ENCODE measurements around the gene LCK. TPM values are rescaled to one million over a fixed set of nuclear protein-coding genes. Genes with fewer than 3 reads are reported as not detected.
A peak's percentile ranks its signal among the peaks of the same experiment; 100 is the strongest.

The LCK gene
- polyA plus RNA-seq, 3 donors = 0.15 to 2.2 (median 1.7) TPM

DNA sequence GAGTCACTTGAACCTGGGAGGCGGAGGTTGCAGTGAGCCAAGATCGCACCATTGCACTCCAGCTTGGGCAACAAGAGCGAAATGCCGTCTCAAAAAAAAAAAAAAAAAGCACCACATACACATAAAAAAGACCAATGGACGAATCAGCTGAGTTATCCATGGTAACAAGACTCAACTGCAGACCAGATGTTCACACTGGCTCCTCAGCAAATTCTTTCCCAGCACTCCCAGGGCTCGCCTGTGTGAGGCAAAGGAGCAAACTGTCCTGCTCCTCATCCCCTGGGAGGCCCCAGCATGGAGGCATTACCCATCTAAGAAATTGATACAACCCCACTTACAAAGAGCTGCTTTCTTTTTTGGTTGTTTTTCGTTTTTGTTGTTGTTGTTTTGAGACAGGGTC, 32.0 kb upstream of the LCK start:
- intact Hi-C loops (cut with micrococcal nuclease) = loop anchor here (5.0 to 10.0 kb wide), 2 partner anchors 156 to 193 kb away; no protein-coding TSS in a partner anchor

DNA sequence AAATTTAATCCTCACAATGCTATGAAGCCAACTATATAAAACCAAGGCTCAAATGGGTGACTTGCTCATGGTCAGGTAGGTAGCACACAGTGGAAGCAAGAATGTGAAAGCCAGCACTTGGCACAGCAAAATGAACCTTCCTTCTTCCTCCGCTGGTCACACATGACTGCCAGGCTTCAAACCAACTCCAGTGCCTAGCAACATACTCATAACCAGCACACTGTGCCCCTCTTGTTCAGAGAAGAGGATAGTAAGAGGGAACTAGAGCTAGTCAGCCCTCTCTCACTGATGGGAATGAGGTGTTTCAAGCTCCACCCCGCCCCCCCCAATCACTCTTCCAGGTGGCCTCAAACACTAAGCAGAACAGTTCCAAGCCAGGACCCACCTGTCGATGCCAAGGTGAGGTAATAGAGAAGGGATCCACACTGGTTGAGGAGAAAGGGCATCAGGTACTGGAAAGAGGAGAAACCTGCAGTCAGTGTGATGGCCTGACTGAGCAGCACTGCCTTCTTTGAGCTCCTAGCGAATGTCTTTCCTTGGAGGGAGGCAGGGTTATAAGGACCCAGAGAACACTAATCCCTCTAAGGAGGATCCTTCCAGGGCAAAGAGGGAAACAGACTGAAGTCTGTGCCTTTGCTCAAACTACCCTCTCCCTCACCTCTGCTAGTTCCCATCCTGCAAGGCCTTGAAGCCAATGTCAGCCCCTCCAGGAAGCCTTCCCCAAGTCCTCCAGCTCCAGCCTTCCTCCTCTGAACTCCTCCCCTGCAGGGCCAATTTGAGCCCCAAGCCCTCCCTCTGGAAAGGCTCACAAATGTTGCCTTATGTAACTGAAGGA, 30.1 kb upstream of the LCK start:
- H4K20me1 ChIP-seq (ENCODE audit: insufficient read depth, low read length) = no peaks in the 10 kb centered on the region
- H3K9ac ChIP-seq (ENCODE audit: insufficient read depth, low read length, poor library complexity, severe bottlenecking) = peak overlapping the region; percentile 92
- DNase-seq = no peak
- H3K4me3 ChIP-seq (replicated peaks in 1 of 3; ENCODE audit: low read depth in 2 of 3, low read length in 3 of 3) = peak overlapping the region; percentile 53 to 98 (median 82)
- TF ChIP-seq, protein P1, sequence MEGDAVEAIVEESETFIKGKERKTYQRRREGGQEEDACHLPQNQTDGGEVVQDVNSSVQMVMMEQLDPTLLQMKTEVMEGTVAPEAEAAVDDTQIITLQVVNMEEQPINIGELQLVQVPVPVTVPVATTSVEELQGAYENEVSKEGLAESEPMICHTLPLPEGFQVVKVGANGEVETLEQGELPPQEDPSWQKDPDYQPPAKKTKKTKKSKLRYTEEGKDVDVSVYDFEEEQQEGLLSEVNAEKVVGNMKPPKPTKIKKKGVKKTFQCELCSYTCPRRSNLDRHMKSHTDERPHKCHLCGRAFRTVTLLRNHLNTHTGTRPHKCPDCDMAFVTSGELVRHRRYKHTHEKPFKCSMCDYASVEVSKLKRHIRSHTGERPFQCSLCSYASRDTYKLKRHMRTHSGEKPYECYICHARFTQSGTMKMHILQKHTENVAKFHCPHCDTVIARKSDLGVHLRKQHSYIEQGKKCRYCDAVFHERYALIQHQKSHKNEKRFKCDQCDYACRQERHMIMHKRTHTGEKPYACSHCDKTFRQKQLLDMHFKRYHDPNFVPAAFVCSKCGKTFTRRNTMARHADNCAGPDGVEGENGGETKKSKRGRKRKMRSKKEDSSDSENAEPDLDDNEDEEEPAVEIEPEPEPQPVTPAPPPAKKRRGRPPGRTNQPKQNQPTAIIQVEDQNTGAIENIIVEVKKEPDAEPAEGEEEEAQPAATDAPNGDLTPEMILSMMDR (IDR thresholded peaks at IDR 0.05) = no peak
- peak overlapping the region; percentile 93 for H3K4me2 ChIP-seq (replicated peaks; ENCODE audit: extremely low read depth, low read length, poor library complexity, severe bottlenecking)
- intact Hi-C loops (cut with micrococcal nuclease) = loop anchor here in 1 of 2 donors (10.0 kb wide), 1 partner anchor 174 kb away; the partner anchor contains the start of gene BSDC1
- H3K9me3 Mint-ChIP-seq = no peaks in the 10 kb centered on the region
- H2AFZ ChIP-seq (ENCODE audit: insufficient read depth, low read depth, low read length, poor library complexity, severe bottlenecking) = peak overlapping the region; percentile 92
- no peaks in the 10 kb centered on the region for H3K9me3 ChIP-seq (replicated peaks in 1 of 2; ENCODE audit: control insufficient read depth in 1 of 2, insufficient read depth in 1 of 2, low read length in 2 of 2)
- H3K79me2 ChIP-seq (ENCODE audit: insufficient read depth, low read length) = peaks cover 31% of the 10 kb centered on the region
- peaks cover 36 to 61% of the 10 kb centered on the region in 2 donors for H3K36me3 Mint-ChIP-seq
- H3K27ac Mint-ChIP-seq = peak overlapping the region; percentile 97 to 100 (median 98)
- H3K27me3 Mint-ChIP-seq (ENCODE audit: low read depth in 3 of 3) = peaks cover 0 to 2% (median 2%) of the 10 kb centered on the region in 3 donors
- peak overlapping the region in 1 of 2 donors; percentile 99 for H3K27ac ChIP-seq (ENCODE audit: low read depth in 1 of 2, low read length in 2 of 2)
- 100% methylated on average over 1 of the region's 4 CpGs for WGBS (ENCODE audit: insufficient coverage)
- peak overlapping the region; percentile 97 to 98 for H3K4me3 Mint-ChIP-seq
- peaks cover 15 to 49% of the 10 kb centered on the region in 2 donors for H3K36me3 ChIP-seq (replicated peaks in 1 of 2; ENCODE audit: control insufficient read depth in 1 of 2, insufficient read depth in 2 of 2, low read length in 2 of 2)
- peaks cover 35% of the 10 kb centered on the region for H3K4me1 Mint-ChIP-seq
- H3K27me3 ChIP-seq (ENCODE audit: control insufficient read depth in 2 of 2, insufficient read depth in 2 of 2, low read length in 2 of 2) = no peaks in the 10 kb centered on the region
- peaks cover 23 to 33% of the 10 kb centered on the region in 2 donors for H3K4me1 ChIP-seq (ENCODE audit: control insufficient read depth in 1 of 2, insufficient read depth in 2 of 2, low read length in 2 of 2)

More for the DNA sequence above, 32.0 kb upstream of the LCK start:
- Mint-ChIP-seq H3K36me3 (peaks cover 34 to 56% of the 10 kb centered on the region in 2 donors), H3K4me1 (peaks cover 37% of the 10 kb centered on the region), H3K27me3 (ENCODE audit: low read depth in 3 of 3) (peaks cover 0 to 2% (median 0%) of the 10 kb centered on the region in 3 donors), H3K9me3 (no peaks in the 10 kb centered on the region), H3K27ac (peak overlapping the region in 1 of 7 donors; percentile 13), H3K4me3 (no peak overlapping the region)
- no peaks in the 10 kb centered on the region for H3K9me3 ChIP-seq (replicated peaks in 1 of 2; ENCODE audit: control insufficient read depth in 1 of 2, insufficient read depth in 1 of 2, low read length in 2 of 2)
- no peaks in the 10 kb centered on the region for H4K20me1 ChIP-seq (ENCODE audit: insufficient read depth, low read length)
- no peak overlapping the region for H3K4me2 ChIP-seq (replicated peaks; ENCODE audit: extremely low read depth, low read length, poor library complexity, severe bottlenecking)
- WGBS (ENCODE audit: insufficient coverage) = 100% methylated on average over 2 of the region's 7 CpGs
- H3K27me3 ChIP-seq (ENCODE audit: control insufficient read depth in 2 of 2, insufficient read depth in 2 of 2, low read length in 2 of 2) = no peaks in the 10 kb centered on the region
- H3K79me2 ChIP-seq (ENCODE audit: insufficient read depth, low read length) = peaks cover 31% of the 10 kb centered on the region
- H3K27ac ChIP-seq (ENCODE audit: low read depth in 1 of 2, low read length in 2 of 2) = no peak overlapping the region
- peaks cover 10 to 46% of the 10 kb centered on the region in 2 donors for H3K36me3 ChIP-seq (replicated peaks in 1 of 2; ENCODE audit: control insufficient read depth in 1 of 2, insufficient read depth in 2 of 2, low read length in 2 of 2)
- H3K4me1 ChIP-seq (ENCODE audit: control insufficient read depth in 1 of 2, insufficient read depth in 2 of 2, low read length in 2 of 2) = peaks cover 23 to 37% of the 10 kb centered on the region in 2 donors
- no peak overlapping the region for H3K4me3 ChIP-seq (replicated peaks in 1 of 3; ENCODE audit: low read depth in 2 of 3, low read length in 3 of 3)
- DNase-seq = no peak
- H3K9ac ChIP-seq (ENCODE audit: insufficient read depth, low read length, poor library complexity, severe bottlenecking) = no peak overlapping the region
- TF ChIP-seq, protein P1 (IDR thresholded peaks at IDR 0.05) = no peak
- no peak overlapping the region for H2AFZ ChIP-seq (ENCODE audit: insufficient read depth, low read depth, low read length, poor library complexity, severe bottlenecking)
